Heart left ventricle (tissue), 13 donors: ENCODE data around the gene CTNNA3.

Experiments used
- CTCF ChIP-seq, 12 donors: fragments of 200-600 bp; sonication (generic) in 4 of 12; IDR thresholded peaks; one replicate each; pipeline versions ENCODE4 v1.5.0 to v1.8.0; 2018 to 2022; ENCODE audit warnings: antibody characterized with exemption in 12 of 12, mild to moderate bottlenecking in 5 of 12
- POLR2A ChIP-seq, 2 donors: fragments of 450-650 bp; IDR thresholded peaks; one replicate each; pipeline ENCODE4 v1.6.1; 2017; ENCODE audit warnings: antibody characterized with exemption in 2 of 2, mild to moderate bottlenecking in 2 of 2, moderate library complexity in 2 of 2
- donor health status: ischemic (EF 13 %, LVEDD 7.1; RV severe dilation, severe dysfunction).
- donor health status: DM: no; HTN: yes; CAD: no.
- donor health status: DM: no; HTN: no; CAD: no.
- donor health status: ischemic (EF 25% LVEDD 6.9; RV normal size, moderate dysfunction).
- donor health status: ischemic (EF 25% LVEDD 5.7; RV mildly dilated, moderate dysfunction).
- donor health status: ischemic (EF 35%, LVEDD 5.7; RV mildly dilated, moderate dysfunction).
- donor health status: nonischemic (EF 11% LVEDD 7.7; RV severe dilation, severe dysfunction).
- donor health status: DM: yes; HTN: yes; CAD: no.
- donor health status: PGD.
- donor health status: ischemic (EF 29% LVEDD 5.4; RV normal size, mild dysfunction).
- donor health status: nonischemic (EF 23%, LVEDD 6.1; RV moderate dilation, normal function).

GRCh38 chr10:67022099-67022498 lies 673.9 kb downstream of the CTNNA3 start:
- no peak for TF ChIP-seq CTCF (IDR thresholded peaks at IDR 0.05)
- no peak for TF ChIP-seq POLR2A (IDR thresholded peaks at IDR 0.05)
